Measurements from ENCODE around the gene TARS2.

TARS2 gene

GRCh38 chr1:150508982-150509381, 21.8 kb downstream of the TARS2 start:
- no peak for DNase-seq

GRCh38 chr1:150511551-150511950, 24.3 kb downstream of the TARS2 start:
- no peak for DNase-seq

GRCh38 chr1:150511985-150512660, 24.9 kb downstream of the TARS2 start:
- no peak for DNase-seq

- no peak for DNase-seq
Observed at GRCh38 chr1:150512846-150513245, 25.6 kb downstream of the TARS2 start.

- DNase-seq: no peak
Observed at GRCh38 chr1:150513351-150513791, 26.2 kb downstream of the TARS2 start.

- DNase-seq: no peak
Observed at GRCh38 chr1:150514260-150514659, 27.0 kb downstream of the TARS2 start.

- DNase-seq: no peak
Observed at GRCh38 chr1:150514913-150515327, 27.7 kb downstream of the TARS2 start.

- peak; percentile 94 for DNase-seq
Observed at GRCh38 chr1:150515328-150516049, 28.3 kb downstream of the TARS2 start, which contains the start of gene FALEC. FALEC (plus strand) TSS chr1:150515752.

GRCh38 chr1:150516050-150516591, 28.9 kb downstream of the TARS2 start:
- no peak for DNase-seq

- DNase-seq: no peak
Observed at GRCh38 chr1:150516616-150517015, 29.4 kb downstream of the TARS2 start.

GRCh38 chr1:150521196-150521968, 34.2 kb downstream of the TARS2 start:
- no peak for DNase-seq

GRCh38 chr1:150525348-150525747, 38.1 kb downstream of the TARS2 start:
- no peak for DNase-seq

- DNase-seq: no peak
Observed at GRCh38 chr1:150528196-150528595, 41.0 kb downstream of the TARS2 start.

- DNase-seq: no peak
Observed at GRCh38 chr1:150529017-150529416, 41.8 kb downstream of the TARS2 start.

GRCh38 chr1:150530491-150531159, 43.4 kb downstream of the TARS2 start:
- no peak for DNase-seq

GRCh38 chr1:150532860-150533259, 45.6 kb downstream of the TARS2 start:
- DNase-seq: no peak

GRCh38 chr1:150534002-150534401, 46.8 kb downstream of the TARS2 start:
- DNase-seq: no peak

- DNase-seq: no peak
Observed at GRCh38 chr1:150535511-150536287, 48.5 kb downstream of the TARS2 start.

- DNase-seq: no peak
Observed at GRCh38 chr1:150536836-150537731, 49.9 kb downstream of the TARS2 start.

- no peak for DNase-seq
Observed at GRCh38 chr1:150537732-150538684, 50.8 kb downstream of the TARS2 start.

Data from activated CD4-positive, CD25-positive, alpha-beta regulatory T cell treated with anti-CD3 and anti-CD28 coated beads, Interleukin-2, amount 50 U/mL, for 72 hours (primary cell).